HG03460 (cell line): ENCODE data around the gene PRR33.

Source experiments
- ATAC-seq: cut with Tn5 transposase; IDR thresholded peaks from one replicate; pipeline ENCODE4 v1.9.1; 2021; ENCODE audit not compliant: unreplicated experiment

The PRR33 gene

DNA sequence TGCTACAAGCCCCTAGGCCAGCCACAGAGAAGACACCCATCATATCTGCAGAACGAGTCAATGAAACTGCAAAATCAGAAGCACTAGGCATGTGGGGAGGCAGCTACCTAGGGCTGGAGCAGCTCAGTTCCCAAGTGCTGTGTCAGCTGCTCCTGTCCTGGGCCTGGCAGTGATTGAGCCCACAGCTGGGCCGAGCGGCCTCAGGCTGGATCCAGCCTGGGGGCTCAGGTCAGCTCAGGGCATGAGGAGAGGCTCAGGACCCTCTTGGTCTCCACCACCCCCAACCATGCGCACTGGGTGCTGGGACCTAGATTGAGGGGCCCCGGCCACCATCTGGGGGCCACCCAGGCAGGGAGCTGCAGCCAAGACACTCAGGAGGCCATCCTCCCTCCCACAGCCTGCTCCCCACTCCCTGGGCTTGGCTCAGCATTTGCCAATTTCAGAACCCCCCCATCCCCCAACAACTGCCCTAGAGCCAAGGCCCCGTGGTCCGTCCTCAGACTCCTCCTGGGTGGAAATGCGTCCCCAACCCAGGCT, 25.4 kb upstream of the PRR33 start:
- no peak for ATAC-seq

DNA sequence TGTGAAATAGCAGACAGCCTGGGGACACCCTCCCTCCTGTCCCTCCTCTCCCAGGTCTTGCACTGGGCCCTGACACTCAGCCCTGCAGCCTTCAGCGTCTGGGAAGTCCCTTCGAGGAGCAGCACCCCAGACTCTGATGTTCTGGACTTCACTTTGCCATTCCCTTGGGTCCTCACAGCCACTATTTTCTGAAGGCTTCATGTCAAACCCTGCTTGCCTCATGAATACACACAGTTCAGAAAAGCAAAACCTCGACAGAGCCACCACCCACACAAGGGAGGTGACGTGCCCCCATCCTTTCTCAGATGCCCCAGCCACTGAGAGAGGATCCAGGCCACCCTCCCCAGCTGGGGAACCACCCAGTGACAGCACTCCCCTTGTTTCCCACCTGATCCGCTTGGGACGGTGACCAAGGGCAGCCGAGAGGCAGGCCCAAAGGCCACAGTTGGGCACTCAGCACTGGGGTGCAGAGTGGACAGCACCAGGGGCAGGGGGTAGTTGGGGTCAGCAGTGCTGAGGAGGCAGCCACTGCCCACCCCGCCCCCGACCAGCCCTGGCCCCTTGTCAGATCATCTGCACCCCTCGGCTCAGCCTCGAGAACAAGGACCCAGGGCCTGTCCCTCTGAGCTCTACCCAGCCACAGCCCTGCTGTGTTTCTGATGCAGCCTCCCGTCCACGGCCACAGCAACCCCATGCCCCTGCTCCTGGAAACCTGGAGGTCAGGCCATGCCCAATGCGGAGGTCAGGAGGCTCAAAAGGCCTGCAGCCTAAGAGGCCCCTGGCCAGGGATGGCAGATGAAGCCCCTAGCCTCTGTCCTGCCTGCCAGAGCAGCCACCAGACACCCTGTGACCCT, 24.7 kb upstream of the PRR33 start:
- ATAC-seq: no peak

DNA sequence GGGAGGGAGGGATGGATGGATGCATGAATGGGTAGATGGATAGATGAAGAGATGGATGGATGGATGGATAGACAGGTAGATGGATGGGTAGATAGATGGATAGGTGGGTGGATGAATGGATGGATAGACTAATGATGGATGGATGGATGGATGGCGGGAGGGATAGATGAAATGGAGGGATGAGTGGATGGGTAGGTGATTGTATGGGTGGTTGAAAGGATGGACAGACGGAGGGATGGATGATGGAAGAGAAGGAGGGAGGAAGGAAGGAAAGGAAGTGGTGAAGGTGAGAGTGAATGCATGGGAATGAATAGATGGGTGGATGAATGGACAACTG, 24.1 kb upstream of the PRR33 start:
- ATAC-seq: no peak

DNA sequence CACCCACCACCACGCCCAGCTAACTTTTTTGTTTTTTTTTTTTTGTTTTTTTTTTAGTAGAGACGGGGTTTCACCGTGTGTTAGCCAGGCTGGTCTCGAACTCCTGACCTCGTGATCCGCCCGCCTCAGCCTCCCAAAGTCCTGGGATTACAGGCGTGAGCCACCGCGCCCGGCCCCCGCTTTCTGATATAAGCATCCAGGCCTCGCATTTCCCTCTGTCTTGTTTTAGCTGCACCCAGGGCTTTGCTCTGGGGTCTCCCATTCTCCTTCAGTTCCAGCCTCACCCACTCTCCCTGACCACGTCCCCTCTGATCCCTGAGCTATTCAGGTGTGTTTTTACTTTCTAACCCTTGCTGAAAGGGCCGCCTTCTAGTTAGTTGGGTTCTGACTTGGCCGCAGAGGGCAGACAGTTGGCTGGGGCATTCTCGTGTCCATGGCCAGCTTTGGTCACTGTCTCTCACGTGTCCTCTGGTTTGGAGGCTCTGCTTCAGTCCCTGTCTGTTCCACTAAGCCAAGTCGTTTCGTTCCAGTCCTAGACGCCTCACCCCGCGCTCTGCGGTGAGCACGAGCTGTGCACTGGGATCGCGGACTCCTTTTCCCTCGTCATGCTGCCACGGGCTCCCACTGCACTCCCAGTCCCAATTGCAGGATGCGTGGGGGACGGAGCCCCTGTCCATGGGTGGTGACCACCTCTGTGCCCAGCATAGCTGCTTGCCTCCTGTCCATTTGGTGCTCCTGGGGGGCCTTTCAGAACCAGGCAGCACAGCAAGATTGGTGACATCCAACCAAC, 21.8 kb upstream of the PRR33 start:
- no peak for ATAC-seq

DNA sequence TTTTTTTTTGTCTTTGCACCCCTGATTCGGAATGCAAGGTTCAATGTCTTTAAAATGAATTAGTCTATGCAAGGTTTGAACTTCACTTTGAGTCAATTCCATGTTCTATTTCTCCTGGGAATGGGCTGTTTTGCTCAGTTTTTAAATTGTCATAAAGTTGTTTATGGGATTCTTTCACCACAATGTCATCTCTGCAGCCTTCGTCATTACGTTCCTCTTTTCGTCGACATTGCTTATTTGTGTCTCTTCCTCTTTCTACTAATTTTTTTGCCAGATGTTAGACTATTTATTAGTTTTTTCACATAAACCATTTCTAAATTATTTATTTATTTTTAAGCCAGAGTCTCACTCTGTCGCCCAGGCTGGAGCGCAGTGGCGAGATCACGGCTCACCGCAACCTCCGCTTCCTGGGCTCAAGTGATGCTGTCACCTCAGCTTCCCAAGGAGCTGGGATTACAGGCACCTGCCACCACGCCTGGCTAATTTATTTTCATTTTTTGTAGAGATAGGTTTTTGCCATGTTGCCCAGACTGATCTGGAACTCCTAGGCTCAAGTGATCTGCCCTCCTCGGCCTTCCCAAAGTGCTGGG, 20.7 kb upstream of the PRR33 start:
- ATAC-seq: no peak

DNA sequence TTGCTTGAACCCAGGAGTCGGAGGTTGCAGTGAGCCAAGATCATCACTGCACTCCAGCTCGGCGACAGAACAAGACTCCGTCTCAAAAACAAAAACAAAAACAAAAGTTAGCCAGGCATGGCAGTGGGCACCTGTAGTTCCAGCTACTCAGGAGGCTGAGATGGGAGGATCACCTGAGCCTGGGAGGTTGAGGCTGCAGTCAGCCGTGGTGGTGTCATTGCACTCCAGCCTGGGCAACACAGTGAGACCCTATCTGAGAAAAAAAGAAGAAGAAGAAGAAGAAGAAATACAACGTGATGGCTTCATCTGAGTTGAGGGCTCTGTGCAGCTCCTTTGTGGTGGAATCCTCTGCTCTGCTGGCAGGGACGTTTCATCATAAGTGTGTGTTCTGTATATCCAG, 17.8 kb upstream of the PRR33 start:
- ATAC-seq: no peak

DNA sequence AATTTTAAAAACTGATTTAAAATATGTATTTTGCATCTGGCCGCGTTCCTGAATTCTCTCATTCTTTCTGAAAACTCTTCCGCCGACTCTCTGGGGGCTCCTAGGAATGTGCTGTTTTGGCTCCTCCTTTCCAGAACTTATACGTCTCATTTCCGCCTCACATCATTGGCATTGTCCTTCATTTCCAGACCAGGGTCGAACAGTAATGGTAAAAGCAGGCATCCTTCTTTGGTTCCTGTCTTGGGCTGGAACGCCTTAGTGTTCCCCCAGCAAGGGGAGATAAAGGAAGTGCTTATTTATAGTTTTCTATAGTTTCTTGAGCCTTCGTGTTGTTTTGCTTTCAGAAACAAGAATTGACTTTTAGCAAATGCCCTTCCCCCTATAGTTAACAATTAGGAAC, 16.9 kb upstream of the PRR33 start:
- ATAC-seq: no peak

DNA sequence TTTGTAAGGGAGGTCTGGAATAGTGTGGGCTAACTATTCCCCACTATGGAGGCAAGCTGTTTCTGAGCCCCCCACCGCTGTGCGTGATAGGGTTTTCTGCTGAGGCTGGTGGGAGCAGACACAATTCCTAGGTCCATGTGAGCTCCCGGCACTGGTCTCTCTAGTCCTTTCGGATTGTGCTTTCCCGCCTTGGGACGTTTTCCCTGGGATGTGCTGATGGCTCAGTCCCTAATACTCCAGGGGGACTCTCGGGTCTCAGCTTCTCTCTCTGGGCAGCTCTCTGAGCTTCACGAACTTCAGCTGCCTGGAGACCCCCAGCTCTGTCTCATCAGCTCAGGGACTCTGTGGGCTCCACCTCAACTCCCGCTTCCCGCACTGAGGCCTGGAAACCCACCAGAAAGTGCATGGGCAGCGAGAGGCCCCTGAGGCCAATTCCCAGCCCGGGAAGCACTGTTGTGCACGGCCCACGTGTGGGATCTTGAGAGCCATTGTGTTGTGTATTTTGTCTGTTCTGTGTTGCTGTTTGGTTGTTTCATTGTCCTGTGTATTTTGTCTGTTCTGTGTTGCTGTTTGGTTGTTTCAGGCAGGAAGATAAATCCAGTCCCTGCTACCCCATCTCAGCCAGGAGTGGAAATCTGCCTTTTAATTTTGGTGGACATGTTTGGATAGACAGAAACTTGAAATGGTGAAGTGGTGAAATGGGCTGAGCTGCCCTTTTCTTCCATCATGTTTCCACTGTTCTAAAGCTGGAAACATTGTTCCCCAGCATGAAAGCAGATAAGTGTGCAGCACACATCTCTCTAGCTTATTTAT, 15.1 kb upstream of the PRR33 start:
- ATAC-seq: no peak

DNA sequence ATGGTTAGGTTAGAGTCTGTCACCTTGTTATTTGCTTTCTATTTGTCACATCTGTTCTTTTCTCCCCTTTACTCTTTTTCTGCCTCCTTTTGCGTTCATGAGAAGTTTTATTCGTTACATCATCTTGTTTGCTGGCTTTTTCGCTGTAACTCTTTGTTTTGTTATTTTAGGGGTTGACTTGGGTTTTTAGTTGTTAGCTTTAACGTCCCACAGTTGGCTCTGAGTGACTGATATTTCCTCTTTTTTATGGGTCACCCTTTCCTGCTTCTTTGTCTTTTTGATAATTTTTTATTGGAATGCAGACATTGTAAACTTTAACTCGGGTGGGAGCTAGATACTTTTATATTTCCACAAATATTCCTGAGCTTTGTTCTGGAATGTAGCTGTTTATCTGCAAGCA, 14.5 kb upstream of the PRR33 start:
- ATAC-seq: no peak

DNA sequence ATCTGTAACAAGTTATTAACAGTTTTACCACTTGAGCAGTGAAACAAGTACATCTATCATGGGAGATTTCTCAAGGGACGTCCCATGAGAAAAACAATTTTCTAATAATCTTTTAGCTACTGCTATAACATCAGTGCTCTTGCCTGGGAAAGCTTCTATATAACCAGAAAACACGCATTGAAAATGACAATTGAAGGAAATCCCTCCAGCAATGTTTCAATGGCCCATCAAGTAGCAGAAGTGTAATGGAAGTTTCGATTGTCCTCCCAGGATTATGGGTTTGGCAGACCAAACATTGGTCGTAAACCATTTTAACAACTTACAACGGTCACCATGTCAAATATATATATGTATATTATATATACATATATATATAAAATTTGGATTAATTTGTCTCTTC, 8.0 kb upstream of the PRR33 start:
- no peak for ATAC-seq

DNA sequence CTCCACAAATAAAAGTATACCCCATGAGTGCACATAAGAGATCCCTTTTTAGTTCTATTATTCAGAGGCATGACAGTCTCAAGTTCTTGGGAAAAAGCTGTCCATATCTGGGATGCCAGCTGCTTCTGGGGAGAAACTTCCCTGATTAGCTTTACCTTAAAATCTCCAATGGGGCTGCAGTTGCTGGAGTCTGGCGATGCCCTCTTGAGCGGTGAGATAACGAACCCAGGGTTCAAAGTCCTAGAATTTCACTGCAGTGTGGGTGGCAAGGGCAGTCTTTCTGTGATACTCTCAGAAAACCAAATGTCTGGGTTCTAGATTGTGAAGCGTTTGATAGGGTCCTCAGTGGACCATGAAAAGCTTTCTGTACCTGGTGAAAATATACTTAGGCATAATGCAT, 7.4 kb upstream of the PRR33 start:
- ATAC-seq: no peak

DNA sequence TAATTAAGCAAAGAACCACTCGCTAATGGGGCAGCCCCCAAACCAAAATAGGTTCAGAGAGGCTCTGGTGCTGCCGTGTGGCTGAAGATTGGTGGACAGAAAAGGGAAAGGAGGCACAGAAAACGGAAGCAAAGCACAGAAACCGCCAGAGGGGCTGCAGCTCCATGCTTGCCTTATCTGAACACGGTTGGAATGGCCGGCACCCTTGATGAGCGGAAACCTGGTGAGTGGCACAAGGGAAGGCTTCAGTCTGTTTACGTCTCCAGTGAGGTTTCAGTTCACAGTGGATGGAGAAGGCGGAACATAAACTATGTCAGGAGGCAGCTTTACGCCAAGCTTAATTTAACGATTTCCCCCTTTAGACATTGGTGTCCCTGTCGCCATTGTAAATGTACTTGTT, 5.2 kb upstream of the PRR33 start:
- ATAC-seq: no peak

DNA sequence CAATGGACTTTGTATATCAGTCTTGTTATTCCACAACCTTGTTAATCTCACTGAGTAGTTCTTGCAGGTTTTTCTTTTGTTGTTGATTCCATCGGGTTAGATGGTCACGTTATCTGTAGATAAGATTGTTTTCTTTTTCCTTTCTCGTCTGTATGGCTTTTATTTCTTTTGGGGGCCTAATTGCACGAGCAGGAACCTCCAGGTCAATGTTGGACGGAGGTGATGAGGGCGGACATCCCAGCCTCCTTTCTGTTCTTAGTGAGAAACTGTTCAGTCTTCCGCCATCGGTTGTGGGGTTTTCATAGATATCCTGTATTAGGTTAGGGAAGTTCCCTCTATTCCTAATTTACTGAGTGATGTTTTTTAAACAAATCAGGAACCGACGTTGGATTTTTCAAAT, 4.8 kb upstream of the PRR33 start:
- ATAC-seq: no peak

DNA sequence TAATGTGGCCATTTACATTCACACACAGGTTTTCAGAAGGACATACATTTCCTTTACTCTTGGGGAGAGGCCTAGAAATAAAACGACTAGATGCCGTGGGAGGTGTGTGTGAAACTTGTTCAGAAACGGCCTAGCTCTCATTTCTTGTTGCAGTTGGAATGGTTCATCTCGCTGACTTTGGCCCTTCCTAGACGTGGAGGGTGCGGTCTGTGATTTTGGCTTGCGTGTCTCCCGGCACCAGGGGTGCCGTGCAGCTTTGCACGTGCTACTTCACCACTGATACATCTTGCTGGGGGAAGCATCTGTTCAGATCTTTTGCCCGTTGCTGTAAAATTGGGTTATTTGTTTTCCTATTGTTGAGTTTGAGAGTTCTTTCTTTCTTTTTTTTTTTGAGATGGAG, 3.1 kb upstream of the PRR33 start:
- no peak for ATAC-seq

DNA sequence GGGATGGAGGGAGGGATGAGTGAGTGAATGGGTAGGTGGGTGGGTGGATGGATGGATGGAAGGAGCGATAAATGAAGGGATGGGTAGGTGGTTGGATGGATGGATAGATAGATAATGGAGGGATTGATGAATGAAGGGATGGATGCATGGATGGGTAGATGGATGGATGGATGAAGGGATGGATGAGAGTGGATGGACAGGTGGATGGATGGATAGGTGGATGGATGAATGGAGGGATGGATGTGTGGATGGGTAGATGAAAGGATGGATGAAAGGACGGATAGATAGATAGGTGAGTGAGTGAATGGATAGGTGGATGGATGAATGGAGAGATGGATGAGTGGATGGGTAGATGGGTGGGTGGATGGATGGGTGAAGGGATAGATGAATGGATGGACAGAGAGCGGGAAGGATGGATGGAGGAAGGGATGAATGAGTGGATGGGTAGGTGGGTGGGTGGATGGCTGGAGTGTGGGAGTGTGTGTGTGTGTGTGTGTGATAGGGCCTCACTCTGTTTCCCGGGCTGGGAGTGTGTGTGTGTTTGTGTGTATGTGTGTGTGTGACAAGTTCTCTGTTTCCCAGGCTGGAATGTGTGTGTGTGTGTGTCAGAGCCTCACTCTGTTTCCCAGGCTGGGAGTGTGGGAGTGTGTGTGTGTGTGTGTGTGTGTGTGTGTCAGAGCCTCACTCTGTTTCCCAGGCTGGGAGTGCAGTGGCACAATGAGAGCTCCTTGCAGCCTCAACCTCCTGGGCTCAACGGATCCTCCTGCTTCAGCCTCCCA, 2.1 kb upstream of the PRR33 start:
- ATAC-seq: no peak

DNA sequence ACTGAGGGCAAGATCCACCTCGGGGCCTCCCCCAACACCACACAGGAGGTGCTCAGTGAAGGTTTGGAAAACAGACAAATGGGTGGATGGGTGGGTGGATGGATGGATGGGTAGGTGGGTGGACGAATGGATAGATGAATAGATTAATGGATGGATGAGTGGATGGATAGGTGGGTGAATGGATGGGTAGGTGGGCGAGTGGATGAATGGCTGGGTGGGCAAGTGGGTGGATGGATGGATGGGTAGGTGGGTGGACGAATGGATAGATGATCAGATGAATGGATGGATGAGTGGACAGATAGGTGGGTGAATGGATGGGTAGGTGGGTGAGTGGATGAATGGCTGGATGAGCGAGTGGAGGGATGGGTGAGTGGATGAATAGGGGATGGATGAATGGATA, 863 bp upstream of the PRR33 start:
- ATAC-seq: no peak

DNA sequence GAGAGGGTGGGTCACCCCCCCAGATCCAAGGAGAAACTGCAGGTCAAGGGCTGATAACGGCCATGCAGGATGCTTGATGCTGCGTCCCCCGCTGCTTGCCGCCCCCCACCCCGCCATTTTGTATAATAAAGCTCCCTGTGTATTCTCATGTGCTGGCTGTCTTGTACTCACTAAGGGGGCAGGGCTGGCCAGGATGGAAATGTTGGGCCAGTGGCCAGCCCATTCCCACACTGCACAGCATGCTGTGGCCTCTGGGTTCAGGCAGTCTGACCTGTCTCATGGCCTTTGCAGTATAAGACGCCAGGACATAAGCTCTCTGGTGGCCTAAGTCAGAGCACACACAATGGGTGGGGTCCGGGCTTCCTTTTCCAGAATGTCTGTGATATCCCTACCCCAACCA, 421 bp upstream of the PRR33 start:
- no peak for ATAC-seq

DNA sequence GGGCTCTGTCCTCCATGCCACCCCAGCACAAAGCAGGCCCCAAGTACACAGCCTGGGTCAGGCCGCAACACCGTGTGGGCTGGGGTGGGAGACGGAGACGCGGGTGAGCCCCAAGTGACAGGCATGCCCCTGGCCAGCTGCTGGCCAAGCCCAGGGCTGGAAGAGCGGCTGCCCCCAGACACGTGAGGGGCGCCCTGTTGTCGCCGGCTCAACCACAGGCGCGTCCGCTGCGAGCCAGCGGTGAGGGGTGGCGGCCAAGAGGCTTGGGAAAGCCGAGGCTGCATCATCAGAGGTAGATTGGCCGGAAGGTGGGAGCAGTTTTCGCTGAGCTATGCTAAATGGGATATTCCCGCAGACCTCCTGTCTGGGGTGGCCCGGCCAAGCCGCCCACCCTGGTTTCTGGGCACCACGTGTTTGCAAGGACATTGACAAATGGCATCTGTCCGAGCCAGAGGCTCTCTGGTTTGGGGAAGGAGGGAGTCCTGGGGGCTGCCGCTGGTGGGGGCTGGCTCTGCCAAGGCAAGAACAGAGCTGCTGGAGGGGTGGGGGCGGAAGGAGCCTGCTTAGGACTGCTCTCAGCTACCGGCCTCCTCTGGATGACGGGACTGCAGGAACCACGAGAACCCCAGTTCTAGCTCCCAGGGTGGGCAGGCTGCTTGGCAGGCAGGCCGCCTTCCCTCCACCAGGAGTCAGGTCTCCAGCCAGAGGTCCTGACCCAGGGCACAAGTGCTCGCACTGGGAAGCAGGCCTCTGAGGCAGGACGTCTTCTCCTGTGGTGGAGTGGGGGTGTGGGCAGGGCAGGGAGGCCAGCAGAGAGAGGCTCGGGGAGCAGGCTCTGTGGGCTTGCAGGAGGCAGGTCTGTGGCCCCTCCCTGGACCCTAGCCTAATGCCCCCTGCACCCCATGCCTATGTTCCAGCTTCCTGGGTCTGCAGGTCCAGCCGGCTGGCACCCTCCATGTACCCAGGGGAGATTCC, 552 bp downstream of the PRR33 start:
- no peak for ATAC-seq
